Rectal smooth muscle tissue (tissue), 1 donor: ENCODE measurements around the gene CDX2.
"Not testable (repeated sequence)": the region's sequence is repeated elsewhere in the genome, so short reads cannot be mapped to it uniquely, and the experiment has no call there.

ENCODE experiments used
- H3K27ac ChIP-seq: one replicate; pipeline ENCODE4 v1.7.0; 2013; ENCODE audit warnings: low read depth, low read length, inconsistent platforms
- H3K27me3 ChIP-seq: one replicate; pipeline ENCODE4 v1.7.0; 2013; ENCODE audit warnings: low read length; ENCODE audit not compliant: control insufficient read depth, insufficient read depth
- H3K36me3 ChIP-seq: one replicate; pipeline ENCODE4 v1.7.0; 2013; ENCODE audit warnings: low read length; ENCODE audit not compliant: control insufficient read depth, insufficient read depth
- H3K4me1 ChIP-seq: one replicate; pipeline ENCODE4 v1.7.0; 2013; ENCODE audit warnings: low read length; ENCODE audit not compliant: control insufficient read depth, insufficient read depth
- H3K4me3 ChIP-seq: one replicate; pipeline ENCODE4 v1.7.0; 2013; ENCODE audit warnings: low read length
- H3K9ac ChIP-seq: one replicate; pipeline ENCODE4 v1.7.0; 2013; ENCODE audit warnings: low read length

Gene CDX2

GRCh38 chr13:27969082-27969865 lies at the start of gene CDX2:
CDX2 (minus strand) TSS chr13:27969315; CDS start chr13:27969006, 309 bp downstream.
- Histone ChIP-seq H3K9ac (peak within 1 kb of the TSS; percentile 68), H3K4me1 (no peaks in the 10 kb centered on the region), H3K4me3 (peak within 1 kb of the TSS; percentile 78), H3K27me3 (peaks cover 32% of the 10 kb centered on the region), H3K36me3 (no peaks in the 10 kb centered on the region), H3K27ac (no peak within 1 kb of the TSS)

DNA sequence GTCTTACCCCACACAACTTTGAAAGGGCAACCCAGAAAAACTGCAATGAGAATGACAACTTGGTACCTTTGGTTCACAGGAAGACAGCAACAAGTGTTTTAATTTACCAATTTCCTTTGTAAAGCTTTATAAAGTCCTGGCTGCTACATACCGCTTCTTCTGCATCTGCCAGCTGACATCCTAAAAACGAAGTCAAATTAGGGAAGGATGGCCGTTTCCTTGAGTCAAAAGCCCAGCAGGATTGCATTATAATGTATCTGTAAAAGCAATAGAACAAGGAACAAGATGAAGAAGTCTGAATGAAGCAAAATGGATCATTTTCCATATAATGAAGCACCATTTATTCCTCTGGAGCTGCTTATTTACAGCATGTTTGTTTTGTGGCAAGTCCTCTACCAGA lies 45.2 kb upstream of the CDX2 start:
- Histone ChIP-seq H3K9ac (no peak overlapping the region), H3K4me3 (no peak overlapping the region), H3K36me3 (no peaks in the 10 kb centered on the region), H3K4me1 (no peaks in the 10 kb centered on the region), H3K27ac (no peak overlapping the region), H3K27me3 (peaks cover 3% of the 10 kb centered on the region)

GRCh38 chr13:28013482-28013881 lies 44.4 kb upstream of the CDX2 start:
- H3K9ac ChIP-seq = no peak overlapping the region
- no peak overlapping the region for H3K4me3 ChIP-seq
- no peaks in the 10 kb centered on the region for H3K4me1 ChIP-seq
- H3K27me3 ChIP-seq = peaks cover 3% of the 10 kb centered on the region
- no peak overlapping the region for H3K27ac ChIP-seq
- H3K36me3 ChIP-seq = no peaks in the 10 kb centered on the region

DNA sequence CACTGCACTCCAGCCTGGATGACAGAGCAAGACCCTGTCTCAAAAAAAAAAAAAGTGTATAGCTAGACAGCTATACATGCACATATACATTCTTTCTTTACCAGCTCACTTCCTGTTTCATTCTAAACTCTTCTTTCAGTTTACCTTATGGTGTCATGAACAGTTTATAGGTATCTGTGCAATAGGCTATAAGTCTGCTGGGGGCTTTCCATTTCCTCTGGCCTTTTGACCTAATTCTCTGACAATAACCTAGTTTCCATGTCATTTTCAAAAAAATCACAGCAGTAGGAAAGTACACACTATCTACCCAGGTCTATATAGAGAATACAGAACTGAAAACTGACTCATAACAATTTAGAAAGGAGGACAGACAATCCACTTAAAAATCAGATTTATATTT lies 43.8 kb upstream of the CDX2 start:
- Histone ChIP-seq H3K27ac (no peak overlapping the region), H3K36me3 (no peaks in the 10 kb centered on the region), H3K9ac (no peak overlapping the region), H3K4me3 (no peak overlapping the region), H3K27me3 (peaks cover 3% of the 10 kb centered on the region), H3K4me1 (no peaks in the 10 kb centered on the region)

GRCh38 chr13:28012383-28012782 lies 43.3 kb upstream of the CDX2 start:
- H3K27ac ChIP-seq = no peak overlapping the region
- no peaks in the 10 kb centered on the region for H3K36me3 ChIP-seq
- no peak overlapping the region for H3K9ac ChIP-seq
- H3K4me3 ChIP-seq = no peak overlapping the region
- peaks cover 3% of the 10 kb centered on the region for H3K27me3 ChIP-seq
- H3K4me1 ChIP-seq = no peaks in the 10 kb centered on the region

DNA sequence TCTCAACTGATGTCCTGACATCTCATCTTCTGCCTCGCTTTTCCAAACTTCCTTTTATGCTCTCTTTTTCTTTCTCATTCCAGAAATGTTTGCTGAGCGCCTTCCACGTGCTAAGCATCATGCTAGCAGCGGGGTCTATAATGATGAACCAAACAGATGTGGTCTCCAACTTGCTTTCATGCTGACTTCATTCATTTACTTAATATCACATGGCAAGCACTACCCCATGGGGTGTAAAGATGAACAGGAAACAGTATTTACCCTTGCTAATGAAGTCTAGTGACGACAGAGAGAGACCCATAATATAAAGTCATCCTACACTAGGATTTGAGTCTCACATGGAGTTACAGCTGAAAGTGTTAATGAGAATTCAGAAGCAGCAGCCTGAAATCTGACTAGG lies 40.9 kb upstream of the CDX2 start:
- Histone ChIP-seq H3K4me3 (no peak overlapping the region), H3K4me1 (no peaks in the 10 kb centered on the region), H3K27ac (no peak overlapping the region), H3K27me3 (peaks cover 3% of the 10 kb centered on the region), H3K9ac (no peak overlapping the region), H3K36me3 (no peaks in the 10 kb centered on the region)

DNA sequence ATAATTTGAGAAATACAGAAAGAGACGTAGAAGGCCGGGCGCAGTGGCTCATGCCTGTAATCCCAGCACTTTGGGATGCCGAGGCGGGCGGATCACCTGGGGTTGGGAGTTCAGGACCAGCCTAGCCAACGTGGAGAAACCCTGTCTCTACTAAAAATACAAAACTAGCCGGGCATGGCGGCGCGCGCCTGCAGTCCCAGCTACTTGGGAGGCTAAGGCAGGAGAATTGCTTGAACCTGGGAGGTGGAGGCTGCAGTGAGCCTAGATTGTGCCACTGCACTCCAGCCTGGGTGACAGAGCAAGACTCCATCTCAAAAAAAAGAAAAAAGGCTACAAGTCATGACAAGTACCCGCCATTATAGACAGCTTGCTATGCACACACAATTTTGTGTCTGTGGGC lies 35.9 kb upstream of the CDX2 start:
- not testable (repeated sequence) for H3K36me3 ChIP-seq, H3K4me1 ChIP-seq, H3K27me3 ChIP-seq, H3K9ac ChIP-seq, H3K4me3 ChIP-seq, H3K27ac ChIP-seq

DNA sequence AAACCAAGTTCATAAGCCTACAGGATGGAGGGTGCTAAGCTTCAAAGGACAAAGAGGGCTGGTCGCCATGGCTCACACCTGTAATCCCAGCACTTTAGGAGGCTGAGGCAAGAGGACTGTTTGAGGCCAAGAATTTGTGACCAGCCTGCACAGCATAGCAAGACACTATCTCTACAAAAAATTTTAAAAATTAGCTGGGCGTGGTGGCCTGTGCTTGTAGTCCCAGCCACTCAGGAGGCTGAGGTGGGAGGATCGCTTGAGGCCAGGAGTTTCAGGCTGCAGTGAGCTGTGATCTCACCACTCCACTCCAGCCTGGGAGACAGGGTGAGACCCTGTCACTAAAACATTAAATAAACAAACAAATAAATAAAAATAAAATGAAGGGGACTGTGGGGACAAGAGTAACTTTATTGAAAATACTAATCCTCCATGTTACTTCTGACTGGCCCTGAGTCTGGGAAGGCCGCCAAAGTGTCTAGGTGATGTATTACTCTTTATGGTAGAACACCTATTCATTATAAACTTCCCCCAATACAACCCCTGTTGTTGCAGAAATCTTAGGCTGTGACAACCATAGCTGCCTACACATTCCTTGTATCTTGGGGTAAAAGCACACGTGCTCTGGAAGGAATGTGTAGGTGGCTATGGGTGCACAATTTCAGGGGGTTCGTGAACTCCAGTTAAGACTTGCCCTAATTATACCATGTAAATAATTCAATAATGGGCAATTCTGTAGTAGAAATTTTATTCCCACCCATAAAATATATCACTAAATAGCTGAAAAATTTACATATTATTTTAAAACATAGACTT lies 34.0 kb upstream of the CDX2 start:
- H3K4me1 ChIP-seq = no peaks in the 10 kb centered on the region
- no peak overlapping the region for H3K4me3 ChIP-seq
- no peak overlapping the region for H3K27ac ChIP-seq
- no peak overlapping the region for H3K9ac ChIP-seq
- H3K27me3 ChIP-seq = no peaks in the 10 kb centered on the region
- H3K36me3 ChIP-seq = no peaks in the 10 kb centered on the region

- Histone ChIP-seq H3K4me1 (no peaks in the 10 kb centered on the region), H3K27me3 (no peaks in the 10 kb centered on the region), H3K4me3 (no peak overlapping the region), H3K36me3 (no peaks in the 10 kb centered on the region), H3K9ac (no peak overlapping the region), H3K27ac (no peak overlapping the region)
These were observed 32.8 kb upstream of the CDX2 start for GRCh38 chr13:28001837-28002473.

- H3K4me3 ChIP-seq = no peak overlapping the region
- H3K4me1 ChIP-seq = no peaks in the 10 kb centered on the region
- no peaks in the 10 kb centered on the region for H3K36me3 ChIP-seq
- no peak overlapping the region for H3K9ac ChIP-seq
- H3K27me3 ChIP-seq = no peaks in the 10 kb centered on the region
- H3K27ac ChIP-seq = no peak overlapping the region
These were observed 31.9 kb upstream of the CDX2 start for GRCh38 chr13:28001049-28001448.

GRCh38 chr13:28000567-28000966 lies 31.5 kb upstream of the CDX2 start:
- Histone ChIP-seq H3K4me1 (no peaks in the 10 kb centered on the region), H3K27me3 (no peaks in the 10 kb centered on the region), H3K27ac (no peak overlapping the region), H3K36me3 (no peaks in the 10 kb centered on the region), H3K4me3 (no peak overlapping the region), H3K9ac (no peak overlapping the region)

GRCh38 chr13:27997904-27998522 lies 28.9 kb upstream of the CDX2 start:
- no peak overlapping the region for H3K9ac ChIP-seq
- H3K36me3 ChIP-seq = no peaks in the 10 kb centered on the region
- no peak overlapping the region for H3K27ac ChIP-seq
- no peaks in the 10 kb centered on the region for H3K27me3 ChIP-seq
- H3K4me1 ChIP-seq = no peaks in the 10 kb centered on the region
- H3K4me3 ChIP-seq = no peak overlapping the region
